Activated CD4-positive, alpha-beta T cell treated with anti-CD3 and anti-CD28 coated beads for 24 hours (primary cell): ENCODE data around the gene NPY.
A peak's percentile ranks its signal among the peaks of the same experiment; 100 is the strongest.

ENCODE experiments used
- DNase-seq, 2 donors: peaks; one replicate each; pipeline ENCODE4 v3.0.0-alpha.2; 2020; ENCODE audit warnings: low read depth in 2 of 2

The NPY gene

GRCh38 chr7:24313777-24314176 lies 29.8 kb downstream of the NPY start:
- no peak for DNase-seq

GRCh38 chr7:24316340-24316739 lies 32.4 kb downstream of the NPY start:
- DNase-seq = no peak

GRCh38 chr7:24318326-24318725 lies 34.3 kb downstream of the NPY start:
- no peak for DNase-seq

- DNase-seq = no peak
These were observed 35.2 kb downstream of the NPY start for GRCh38 chr7:24319209-24319608.

GRCh38 chr7:24323961-24324480 lies 40.0 kb downstream of the NPY start:
- DNase-seq = no peak

- DNase-seq = no peak
These were observed 41.7 kb downstream of the NPY start for GRCh38 chr7:24325708-24326107.

- no peak for DNase-seq
These were observed 44.1 kb downstream of the NPY start for GRCh38 chr7:24328050-24328449.

- no peak for DNase-seq
These were observed 44.9 kb downstream of the NPY start for GRCh38 chr7:24328894-24329293.

GRCh38 chr7:24334012-24334411 lies 50.0 kb downstream of the NPY start:
- no peak for DNase-seq

GRCh38 chr7:24334627-24335026 lies 50.6 kb downstream of the NPY start:
- DNase-seq = no peak

GRCh38 chr7:24336461-24336860 lies 52.5 kb downstream of the NPY start:
- peak in 1 of 2 donors; percentile 1 for DNase-seq

GRCh38 chr7:24337180-24337579 lies 53.2 kb downstream of the NPY start:
- no peak for DNase-seq

- no peak for DNase-seq
These were observed 55.6 kb downstream of the NPY start for GRCh38 chr7:24339575-24339974.

GRCh38 chr7:24340727-24341126 lies 56.7 kb downstream of the NPY start:
- DNase-seq = no peak
